Endothelial cell of umbilical vein (primary cell): ENCODE measurements around the gene SCAF1. TPM values are rescaled to one million over a fixed set of nuclear protein-coding genes. Genes with fewer than 3 reads are reported as not detected.

Experiments
- BruUV-seq: library from RNA; stranded (reverse); fragments of 400-500 nt; replicated peaks from 2 replicates; lab custom pipeline; 2021; lab: Mats Ljungman, UMichigan
- CTCF ChIA-PET: fragments of 300-600, 350-600 bp; sonication (Branson Sonifier 250); formaldehyde crosslinking; loops from one replicate; lab custom pipeline; 2021; ENCODE audit warnings: antibody characterized with exemption, inconsistent platforms; lab: Charles Lee
- POLR2A ChIA-PET: fragments of 300-600, 350-600 bp; sonication (Branson Sonifier 250); formaldehyde crosslinking; loops from one replicate; lab custom pipeline; 2021; ENCODE audit warnings: antibody characterized with exemption, inconsistent platforms; lab: Charles Lee
- DNase-seq: peaks from one replicate; pipeline ENCODE4 v3.0.0-alpha.2; 2011; ENCODE audit warnings: low read depth, low spot score
- FAIRE-seq: peaks from 2 replicates; lab custom pipeline; 2011; peaks lifted over from hg19 to GRCh38; lab: Jason Lieb, UNC
- H2AFZ ChIP-seq: 2 replicates; pipeline ENCODE4 v1.6.0; 2012; ENCODE audit warnings: low read depth, low read length, control low read depth, inconsistent platforms
- H3K27ac ChIP-seq: 2 replicates; pipeline ENCODE4 v1.5.1; 2011; ENCODE audit warnings: low read depth, mild to moderate bottlenecking, control low read depth, low read length, moderate library complexity; ENCODE audit not compliant: insufficient read depth
- H3K27me3 ChIP-seq, 2 experiments: 2 replicates each; pipeline versions ENCODE4 v1.6.0 to v1.6.1; 2011; ENCODE audit warnings: low read length in 2 of 2, mixed read lengths in 1 of 2; ENCODE audit not compliant: control insufficient read depth in 2 of 2, insufficient read depth in 2 of 2
- H3K36me3 ChIP-seq, 2 experiments: 2 replicates in 1 of 2; 3 replicates in 1 of 2; pipeline ENCODE4 v1.5.1; 2011; ENCODE audit warnings: low read length in 2 of 2, mild to moderate bottlenecking in 1 of 2, moderate library complexity in 1 of 2; ENCODE audit not compliant: control insufficient read depth in 2 of 2, insufficient read depth in 2 of 2; ENCODE audit errors: extremely low read depth in 1 of 2
- H3K4me1 ChIP-seq: 3 replicates; pipeline ENCODE4 v1.5.1; 2011; ENCODE audit warnings: mild to moderate bottlenecking, low read length; ENCODE audit not compliant: control insufficient read depth, insufficient read depth; ENCODE audit errors: extremely low read depth
- H3K4me2 ChIP-seq: 2 replicates; pipeline ENCODE4 v1.6.1; 2011; ENCODE audit warnings: low read length, control low read depth, mixed read lengths; ENCODE audit not compliant: insufficient read depth
- H3K4me3 ChIP-seq, 3 experiments: fragments of 200-600 bp in 1 of 3; sonication (generic), shearing (Covaris generic) in 1 of 3; replicated peaks in 1 of 3; 2 replicates each; pipeline ENCODE4 v1.5.1; 2011 to 2016; ENCODE audit warnings: control low read depth in 3 of 3, low read length in 3 of 3, mild to moderate bottlenecking in 2 of 3, inconsistent platforms in 1 of 3, low read depth in 1 of 3, moderate library complexity in 1 of 3; ENCODE audit not compliant: insufficient read depth in 1 of 3
- H3K79me2 ChIP-seq: 2 replicates; pipeline ENCODE4 v1.6.0; 2012; ENCODE audit warnings: low read length, inconsistent platforms; ENCODE audit not compliant: control insufficient read depth, insufficient read depth
- H3K9ac ChIP-seq: replicated peaks from 2 replicates; pipeline ENCODE3; 2011; ENCODE audit warnings: low read length, control low read depth; ENCODE audit not compliant: insufficient read depth; ENCODE audit errors: extremely low read depth
- H3K9me1 ChIP-seq: replicated peaks from 3 replicates; pipeline ENCODE4 v1.6.0; 2011; ENCODE audit warnings: mild to moderate bottlenecking, low read length; ENCODE audit not compliant: control insufficient read depth, insufficient read depth; ENCODE audit errors: extremely low read depth
- H3K9me3 ChIP-seq: replicated peaks from 2 replicates; pipeline ENCODE4 v1.5.1; 2012; ENCODE audit warnings: low read length, inconsistent platforms; ENCODE audit not compliant: control insufficient read depth, insufficient read depth
- H4K20me1 ChIP-seq: replicated peaks from 2 replicates; pipeline ENCODE3; 2011; ENCODE audit warnings: mild to moderate bottlenecking, low read length; ENCODE audit not compliant: control insufficient read depth, insufficient read depth; ENCODE audit errors: extremely low read depth
- FOS ChIP-seq: IDR thresholded peaks from 2 replicates; pipeline ENCODE4 v1.6.1; 2011; ENCODE audit warnings: mild to moderate bottlenecking, low read length, moderate library complexity, borderline replicate concordance; ENCODE audit not compliant: insufficient read depth
- GATA2 ChIP-seq: IDR thresholded peaks from 2 replicates; pipeline ENCODE4 v1.7.0; 2011; ENCODE audit warnings: low read depth, mild to moderate bottlenecking, moderate library complexity, mixed read lengths, low read length; ENCODE audit not compliant: insufficient read length, insufficient read depth
- JUN ChIP-seq: IDR thresholded peaks from 2 replicates; pipeline ENCODE4 v1.6.1; 2011; ENCODE audit warnings: borderline replicate concordance, low read depth; ENCODE audit not compliant: insufficient read length, insufficient read depth
- MAX ChIP-seq: IDR thresholded peaks from 2 replicates; pipeline ENCODE4 v1.6.1; 2011; ENCODE audit not compliant: insufficient read depth, insufficient read length
- POLR2A ChIP-seq: IDR thresholded peaks from 2 replicates; pipeline ENCODE4 v1.6.1; 2012; ENCODE audit warnings: low read depth, mild to moderate bottlenecking, control low read depth, low read length
- dilution Hi-C: fragments of 300-500 bp; cut with MboI; formaldehyde crosslinking; loops from one replicate; pipeline ENCODE4 v1.15.0; 2019; ENCODE audit warnings: low sequenced_read_pairs; ENCODE audit not compliant: extremely low pct_ligation_motif_present
- intact Hi-C: fragments of 100-400 bp; cut with micrococcal nuclease; formaldehyde crosslinking; loops from one replicate; pipeline ENCODE4 v1.10.0; 2022
- polyA plus RNA-seq, 4 experiments: library from polyadenylated mRNA; depleted of rRNA in 3 of 4; stranded (reverse) in 3 of 4; unstranded in 1 of 4; fragments of >200 nt; gene quantifications; 2 replicates each; pipeline versions ENCODE4 v1.2.1 to v1.2.3, GENCODE V29; 2011 to 2012; ENCODE audit warnings: missing spikeins in 1 of 4
- total RNA-seq: library from RNA; stranded (reverse); gene quantifications from 2 replicates; pipeline ENCODE4 v1.2.3, GENCODE V29; 2021
- TF ChIP-seq, protein P1 (sequence below), 2 donors: IDR thresholded peaks; 1 replicate in 1 of 2; 2 replicates in 1 of 2; pipeline ENCODE4 v1.5.1; 2011; ENCODE audit warnings: low read length in 2 of 2, mild to moderate bottlenecking in 2 of 2, moderate library complexity in 2 of 2, control low read depth in 1 of 2, inconsistent platforms in 1 of 2, low read depth in 1 of 2; ENCODE audit not compliant: insufficient read depth in 1 of 2; ENCODE audit errors: extremely low read depth in 1 of 2

The SCAF1 gene
- total and polyA plus RNA-seq, 2 donors (not counting 3 experiments of a cell fraction or from before 2014, with no cell fraction given) = 13.3 to 75.8 TPM

GRCh38 chr19:49687150-49687549 is 45.1 kb downstream of the SCAF1 start:
- H3K36me3 ChIP-seq = peaks cover 4 to 29% of the 10 kb centered on the region in 2 experiments
- dilution Hi-C loops (no loop called here), intact Hi-C loops (loop anchor here (5.0 kb wide), 1 partner anchor 120 kb away; no protein-coding TSS in a partner anchor)
- FAIRE-seq (no peak), DNase-seq (no peak)
- no peak overlapping the region for H3K9ac ChIP-seq
- ChIA-PET POLR2A (no interaction called here), CTCF (no interaction called here)
- H3K4me3 ChIP-seq = no peak overlapping the region
- H2AFZ ChIP-seq = no peak overlapping the region
- no peaks in the 10 kb centered on the region for H3K27me3 ChIP-seq
- no peaks in the 10 kb centered on the region for H3K9me1 ChIP-seq
- no peaks in the 10 kb centered on the region for H4K20me1 ChIP-seq
- no peak overlapping the region for H3K4me2 ChIP-seq
- no TSS peak for BruUV-seq
- H3K27ac ChIP-seq = no peak overlapping the region
- TF ChIP-seq POLR2A (no peak), FOS (no peak), JUN (no peak), GATA2 (no peak), MAX (no peak)
- TF ChIP-seq, protein P1, sequence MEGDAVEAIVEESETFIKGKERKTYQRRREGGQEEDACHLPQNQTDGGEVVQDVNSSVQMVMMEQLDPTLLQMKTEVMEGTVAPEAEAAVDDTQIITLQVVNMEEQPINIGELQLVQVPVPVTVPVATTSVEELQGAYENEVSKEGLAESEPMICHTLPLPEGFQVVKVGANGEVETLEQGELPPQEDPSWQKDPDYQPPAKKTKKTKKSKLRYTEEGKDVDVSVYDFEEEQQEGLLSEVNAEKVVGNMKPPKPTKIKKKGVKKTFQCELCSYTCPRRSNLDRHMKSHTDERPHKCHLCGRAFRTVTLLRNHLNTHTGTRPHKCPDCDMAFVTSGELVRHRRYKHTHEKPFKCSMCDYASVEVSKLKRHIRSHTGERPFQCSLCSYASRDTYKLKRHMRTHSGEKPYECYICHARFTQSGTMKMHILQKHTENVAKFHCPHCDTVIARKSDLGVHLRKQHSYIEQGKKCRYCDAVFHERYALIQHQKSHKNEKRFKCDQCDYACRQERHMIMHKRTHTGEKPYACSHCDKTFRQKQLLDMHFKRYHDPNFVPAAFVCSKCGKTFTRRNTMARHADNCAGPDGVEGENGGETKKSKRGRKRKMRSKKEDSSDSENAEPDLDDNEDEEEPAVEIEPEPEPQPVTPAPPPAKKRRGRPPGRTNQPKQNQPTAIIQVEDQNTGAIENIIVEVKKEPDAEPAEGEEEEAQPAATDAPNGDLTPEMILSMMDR (IDR thresholded peaks at IDR 0.05; ENCODE audit: extremely low read depth in 1 of 2, insufficient read depth in 1 of 2, low read depth in 1 of 2, low read length in 2 of 2) = no peak
- peaks cover 40% of the 10 kb centered on the region for H3K4me1 ChIP-seq
- no peaks in the 10 kb centered on the region for H3K9me3 ChIP-seq
- peaks cover 2% of the 10 kb centered on the region for H3K79me2 ChIP-seq
